ENCODE measurements around the gene CBFB.

CBFB gene

GRCh38 chr16:67137605-67138004 is 108.7 kb downstream of the CBFB start:
- DNase-seq (ENCODE audit: low spot score): no peak

GRCh38 chr16:67141391-67141790 is 112.4 kb downstream of the CBFB start:
- no peak for DNase-seq (ENCODE audit: low spot score)

- DNase-seq (ENCODE audit: low spot score): no peak
Observed at GRCh38 chr16:67142342-67142741, 113.4 kb downstream of the CBFB start.

GRCh38 chr16:67144943-67145342 is 116.0 kb downstream of the CBFB start:
- DNase-seq (ENCODE audit: low spot score): no peak

- no peak for DNase-seq (ENCODE audit: low spot score)
Observed at GRCh38 chr16:67145746-67146145, 116.8 kb downstream of the CBFB start.

GRCh38 chr16:67146523-67147357 is 117.8 kb downstream of the CBFB start:
- no peak for DNase-seq (ENCODE audit: low spot score)

- DNase-seq (ENCODE audit: low spot score): no peak
Observed at GRCh38 chr16:67147437-67148140, 118.6 kb downstream of the CBFB start.

GRCh38 chr16:67148221-67148620 is 119.3 kb downstream of the CBFB start:
- DNase-seq (ENCODE audit: low spot score): no peak

- DNase-seq (ENCODE audit: low spot score): no peak
Observed at GRCh38 chr16:67148656-67149275, 119.8 kb downstream of the CBFB start.

GRCh38 chr16:67149276-67150046 is 120.5 kb downstream of the CBFB start:
- no peak for DNase-seq (ENCODE audit: low spot score)

- DNase-seq (ENCODE audit: low spot score): peak; percentile 48
Observed at GRCh38 chr16:67150047-67150832, 121.3 kb downstream of the CBFB start.
